ENCODE results near the gene ZBTB20.

The ZBTB20 gene

DNA sequence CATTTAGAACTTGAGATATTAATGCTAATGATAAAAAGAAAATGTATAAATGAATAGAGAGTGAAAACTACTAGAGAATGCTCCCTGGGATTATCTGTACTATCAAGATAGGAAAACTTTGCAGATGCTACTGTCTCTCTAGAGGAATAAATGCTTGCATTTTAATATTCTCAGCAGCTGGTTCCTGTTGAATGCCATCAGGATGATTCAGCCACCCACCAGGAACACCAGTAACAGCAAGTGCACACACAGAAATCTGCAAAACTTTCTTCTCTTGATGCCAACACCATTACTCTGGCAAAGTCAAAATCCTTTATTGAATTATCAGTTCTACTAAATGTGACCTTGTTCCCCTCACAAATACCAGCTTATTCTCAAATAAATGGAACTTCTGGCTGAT, 704.8 kb downstream of the ZBTB20 start:
- no peak overlapping the region for H3K18ac ChIP-seq (ENCODE audit: low read depth in 1 of 2, low read length in 2 of 2)
- peaks cover 17% of the 10 kb centered on the region for H3K79me1 ChIP-seq (replicated peaks; ENCODE audit: low read length, poor library complexity, severe bottlenecking)
- no peak overlapping the region for H3K4me2 ChIP-seq (ENCODE audit: low read length, poor library complexity, severe bottlenecking)
- no peak overlapping the region for H3K14ac ChIP-seq (ENCODE audit: low read length in 2 of 2)
- no peak overlapping the region for H3K9ac ChIP-seq (ENCODE audit: low read length)
- no peak overlapping the region for H3K4me3 ChIP-seq (ENCODE audit: insufficient read depth in 1 of 2, low read depth in 1 of 2, low read length in 2 of 2)
- H4K8ac ChIP-seq (ENCODE audit: low read length): no peak overlapping the region
- H2AFZ ChIP-seq (ENCODE audit: low read depth, low read length): no peak overlapping the region
- H3K36me3 ChIP-seq (ENCODE audit: control insufficient read depth in 1 of 2, insufficient read depth in 2 of 2, low read depth in 1 of 2, low read length in 2 of 2): no peaks in the 10 kb centered on the region
- H3K27ac ChIP-seq (ENCODE audit: low read length, poor library complexity, severe bottlenecking): peak overlapping the region; percentile 20
- no peak overlapping the region for H2BK15ac ChIP-seq (ENCODE audit: low read depth, poor library complexity, severe bottlenecking)
- peak; percentile 52 for DNase-seq
- no peaks in the 10 kb centered on the region for H3K9me3 ChIP-seq (ENCODE audit: control insufficient read depth, low read length)
- no peak overlapping the region for H2AK5ac ChIP-seq (ENCODE audit: low read length, severe bottlenecking)
- H2BK120ac ChIP-seq (ENCODE audit: low read depth, low read length): no peak overlapping the region
- no peaks in the 10 kb centered on the region for H3K27me3 ChIP-seq (ENCODE audit: control insufficient read depth in 1 of 2, insufficient read depth in 1 of 2, low read length in 2 of 2)
- H4K91ac ChIP-seq (ENCODE audit: low read length): no peak overlapping the region
- no peak overlapping the region for H2BK12ac ChIP-seq (ENCODE audit: low read length in 2 of 2)
- H3K23ac ChIP-seq (ENCODE audit: low read length in 2 of 2): no peak overlapping the region
- no peak overlapping the region for H3K4ac ChIP-seq (ENCODE audit: low read depth in 1 of 2, low read length in 2 of 2)
- H2BK5ac ChIP-seq (ENCODE audit: low read depth, low read length, poor library complexity, severe bottlenecking): no peak overlapping the region
- peaks cover 4% of the 10 kb centered on the region for H3K4me1 ChIP-seq (ENCODE audit: control insufficient read depth, insufficient read depth, low read depth, low read length)

DNA sequence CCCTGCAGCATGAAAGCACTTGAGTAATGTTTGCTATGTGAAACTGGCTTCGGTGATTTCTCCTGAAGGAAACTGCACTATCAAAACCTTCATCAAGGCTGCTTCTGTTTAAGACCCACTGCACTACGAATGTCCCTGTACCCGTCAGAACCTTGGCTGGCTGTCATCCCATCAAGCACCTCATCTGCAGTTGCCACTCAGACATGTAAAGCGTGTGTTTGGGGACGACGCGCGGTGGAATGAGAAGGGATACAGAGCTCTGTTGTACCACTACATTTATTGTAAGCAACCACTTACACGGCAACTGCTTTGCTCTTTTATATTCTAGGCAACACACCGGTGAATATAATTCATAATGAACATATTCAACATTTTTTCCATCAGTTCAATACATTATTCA, 705.7 kb downstream of the ZBTB20 start:
- H3K4me1 ChIP-seq (ENCODE audit: control insufficient read depth, insufficient read depth, low read depth, low read length): peaks cover 4% of the 10 kb centered on the region
- no peak overlapping the region for H3K4me3 ChIP-seq (ENCODE audit: insufficient read depth in 1 of 2, low read depth in 1 of 2, low read length in 2 of 2)
- H2BK12ac ChIP-seq (ENCODE audit: low read length in 2 of 2): peak overlapping the region in 1 of 2 experiments; percentile 30
- no peaks in the 10 kb centered on the region for H3K9me3 ChIP-seq (ENCODE audit: control insufficient read depth, low read length)
- H3K27me3 ChIP-seq (ENCODE audit: control insufficient read depth in 1 of 2, insufficient read depth in 1 of 2, low read length in 2 of 2): no peaks in the 10 kb centered on the region
- H2AK5ac ChIP-seq (ENCODE audit: low read length, severe bottlenecking): peak overlapping the region; percentile 71
- H2BK15ac ChIP-seq (ENCODE audit: low read depth, poor library complexity, severe bottlenecking): no peak overlapping the region
- peak overlapping the region in 1 of 2 experiments; percentile 90 for H3K14ac ChIP-seq (ENCODE audit: low read length in 2 of 2)
- H2AFZ ChIP-seq (ENCODE audit: low read depth, low read length): no peak overlapping the region
- no peak overlapping the region for H2BK120ac ChIP-seq (ENCODE audit: low read depth, low read length)
- H3K9ac ChIP-seq (ENCODE audit: low read length): no peak overlapping the region
- H4K91ac ChIP-seq (ENCODE audit: low read length): no peak overlapping the region
- peak overlapping the region; percentile 4 for H3K4me2 ChIP-seq (ENCODE audit: low read length, poor library complexity, severe bottlenecking)
- H3K79me1 ChIP-seq (replicated peaks; ENCODE audit: low read length, poor library complexity, severe bottlenecking): peaks cover 23% of the 10 kb centered on the region
- 97% methylated on average over 10 of the region's 10 CpGs for WGBS
- H2BK5ac ChIP-seq (ENCODE audit: low read depth, low read length, poor library complexity, severe bottlenecking): no peak overlapping the region
- H3K27ac ChIP-seq (ENCODE audit: low read length, poor library complexity, severe bottlenecking): no peak overlapping the region
- peak overlapping the region; percentile 45 for H4K8ac ChIP-seq (ENCODE audit: low read length)
- no peaks in the 10 kb centered on the region for H3K36me3 ChIP-seq (ENCODE audit: control insufficient read depth in 1 of 2, insufficient read depth in 2 of 2, low read depth in 1 of 2, low read length in 2 of 2)
- no peak overlapping the region for H3K23ac ChIP-seq (ENCODE audit: low read length in 2 of 2)
- no peak for DNase-seq
- no peak overlapping the region for H3K4ac ChIP-seq (ENCODE audit: low read depth in 1 of 2, low read length in 2 of 2)
- H3K18ac ChIP-seq (ENCODE audit: low read depth in 1 of 2, low read length in 2 of 2): no peak overlapping the region

DNA sequence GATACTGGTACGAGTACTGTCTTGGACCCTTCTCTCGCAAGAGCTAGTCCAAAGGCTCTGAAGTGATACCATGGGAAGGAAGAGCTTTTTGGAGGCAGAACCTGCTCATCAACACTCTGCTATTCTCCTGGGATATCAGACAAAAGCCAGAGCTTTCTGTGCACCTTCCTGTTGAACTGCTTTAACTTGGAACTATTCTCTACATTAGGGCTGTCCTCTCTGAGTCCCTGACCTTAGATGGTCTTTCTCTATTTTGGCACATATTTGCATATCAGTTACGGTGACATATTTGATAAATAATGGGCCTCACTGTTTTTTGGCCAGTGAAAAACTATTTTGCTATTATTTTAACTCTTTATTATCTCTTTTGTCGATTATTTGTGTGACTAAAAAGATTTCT, 706.4 kb downstream of the ZBTB20 start:
- Histone ChIP-seq H3K23ac (ENCODE audit: low read length in 2 of 2) (no peak overlapping the region), H4K91ac (ENCODE audit: low read length) (no peak overlapping the region), H3K79me1 (replicated peaks; ENCODE audit: low read length, poor library complexity, severe bottlenecking) (peaks cover 25% of the 10 kb centered on the region), H3K14ac (ENCODE audit: low read length in 2 of 2) (no peak overlapping the region), H2BK120ac (ENCODE audit: low read depth, low read length) (no peak overlapping the region), H2BK15ac (ENCODE audit: low read depth, poor library complexity, severe bottlenecking) (no peak overlapping the region), H3K18ac (ENCODE audit: low read depth in 1 of 2, low read length in 2 of 2) (no peak overlapping the region), H3K4me3 (ENCODE audit: insufficient read depth in 1 of 2, low read depth in 1 of 2, low read length in 2 of 2) (no peak overlapping the region), H3K27ac (ENCODE audit: low read length, poor library complexity, severe bottlenecking) (no peak overlapping the region), H4K8ac (ENCODE audit: low read length) (no peak overlapping the region), H2AK5ac (ENCODE audit: low read length, severe bottlenecking) (no peak overlapping the region), H3K9me3 (ENCODE audit: control insufficient read depth, low read length) (no peaks in the 10 kb centered on the region), H3K4me1 (ENCODE audit: control insufficient read depth, insufficient read depth, low read depth, low read length) (peaks cover 5% of the 10 kb centered on the region), H3K36me3 (ENCODE audit: control insufficient read depth in 1 of 2, insufficient read depth in 2 of 2, low read depth in 1 of 2, low read length in 2 of 2) (no peaks in the 10 kb centered on the region), H2BK12ac (ENCODE audit: low read length in 2 of 2) (no peak overlapping the region), H3K27me3 (ENCODE audit: control insufficient read depth in 1 of 2, insufficient read depth in 1 of 2, low read length in 2 of 2) (no peaks in the 10 kb centered on the region), H2AFZ (ENCODE audit: low read depth, low read length) (no peak overlapping the region), H2BK5ac (ENCODE audit: low read depth, low read length, poor library complexity, severe bottlenecking) (no peak overlapping the region), H3K4me2 (ENCODE audit: low read length, poor library complexity, severe bottlenecking) (no peak overlapping the region), H3K9ac (ENCODE audit: low read length) (no peak overlapping the region), H3K4ac (ENCODE audit: low read depth in 1 of 2, low read length in 2 of 2) (no peak overlapping the region)
- no peak for DNase-seq
- 98% methylated on average over 2 of the region's 4 CpGs for WGBS

DNA sequence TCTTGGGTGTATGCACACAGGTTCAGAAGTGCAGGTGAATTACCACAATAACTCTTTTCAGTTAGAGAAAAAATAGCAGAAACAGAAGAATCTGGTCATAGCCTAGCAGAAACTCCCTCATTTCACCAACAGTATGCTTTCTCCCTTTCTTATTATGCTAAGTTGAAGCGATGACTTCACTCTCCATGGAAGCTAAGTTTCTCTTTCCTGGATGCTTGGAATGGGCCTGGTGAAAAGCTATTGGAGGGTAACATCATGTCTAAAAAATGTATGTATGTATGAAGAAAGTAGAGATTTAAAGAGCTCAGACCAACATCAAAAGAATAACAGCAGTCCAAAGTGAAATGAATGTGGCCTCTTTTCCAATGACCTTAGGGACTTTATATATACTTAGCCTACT, 707.8 kb downstream of the ZBTB20 start:
- Histone ChIP-seq H2AFZ (ENCODE audit: low read depth, low read length) (no peak overlapping the region), H2BK120ac (ENCODE audit: low read depth, low read length) (no peak overlapping the region), H3K23ac (ENCODE audit: low read length in 2 of 2) (no peak overlapping the region), H3K4me2 (ENCODE audit: low read length, poor library complexity, severe bottlenecking) (no peak overlapping the region), H3K27me3 (ENCODE audit: control insufficient read depth in 1 of 2, insufficient read depth in 1 of 2, low read length in 2 of 2) (no peaks in the 10 kb centered on the region), H2BK12ac (ENCODE audit: low read length in 2 of 2) (no peak overlapping the region), H3K9me3 (ENCODE audit: control insufficient read depth, low read length) (no peaks in the 10 kb centered on the region), H3K4ac (ENCODE audit: low read depth in 1 of 2, low read length in 2 of 2) (no peak overlapping the region), H3K36me3 (ENCODE audit: control insufficient read depth in 1 of 2, insufficient read depth in 2 of 2, low read depth in 1 of 2, low read length in 2 of 2) (no peaks in the 10 kb centered on the region), H4K8ac (ENCODE audit: low read length) (no peak overlapping the region), H2BK15ac (ENCODE audit: low read depth, poor library complexity, severe bottlenecking) (no peak overlapping the region), H3K9ac (ENCODE audit: low read length) (no peak overlapping the region), H3K79me1 (replicated peaks; ENCODE audit: low read length, poor library complexity, severe bottlenecking) (peaks cover 25% of the 10 kb centered on the region), H4K91ac (ENCODE audit: low read length) (no peak overlapping the region), H3K4me3 (ENCODE audit: insufficient read depth in 1 of 2, low read depth in 1 of 2, low read length in 2 of 2) (no peak overlapping the region), H3K14ac (ENCODE audit: low read length in 2 of 2) (no peak overlapping the region), H3K4me1 (ENCODE audit: control insufficient read depth, insufficient read depth, low read depth, low read length) (peaks cover 7% of the 10 kb centered on the region), H2AK5ac (ENCODE audit: low read length, severe bottlenecking) (no peak overlapping the region), H3K18ac (ENCODE audit: low read depth in 1 of 2, low read length in 2 of 2) (no peak overlapping the region), H2BK5ac (ENCODE audit: low read depth, low read length, poor library complexity, severe bottlenecking) (no peak overlapping the region), H3K27ac (ENCODE audit: low read length, poor library complexity, severe bottlenecking) (peak overlapping the region; percentile 56)
- no CpG with 5 or more reads among the region's 1 CpG for WGBS
- DNase-seq: peak; percentile 54
